Measurements from ENCODE around the gene ASCC1. TPM values are rescaled to one million over a fixed set of nuclear protein-coding genes. Genes with fewer than 3 reads are reported as not detected.

ASCC1 gene
- total RNA-seq, 1 experiment from 2014 or later = 15.7 TPM

DNA sequence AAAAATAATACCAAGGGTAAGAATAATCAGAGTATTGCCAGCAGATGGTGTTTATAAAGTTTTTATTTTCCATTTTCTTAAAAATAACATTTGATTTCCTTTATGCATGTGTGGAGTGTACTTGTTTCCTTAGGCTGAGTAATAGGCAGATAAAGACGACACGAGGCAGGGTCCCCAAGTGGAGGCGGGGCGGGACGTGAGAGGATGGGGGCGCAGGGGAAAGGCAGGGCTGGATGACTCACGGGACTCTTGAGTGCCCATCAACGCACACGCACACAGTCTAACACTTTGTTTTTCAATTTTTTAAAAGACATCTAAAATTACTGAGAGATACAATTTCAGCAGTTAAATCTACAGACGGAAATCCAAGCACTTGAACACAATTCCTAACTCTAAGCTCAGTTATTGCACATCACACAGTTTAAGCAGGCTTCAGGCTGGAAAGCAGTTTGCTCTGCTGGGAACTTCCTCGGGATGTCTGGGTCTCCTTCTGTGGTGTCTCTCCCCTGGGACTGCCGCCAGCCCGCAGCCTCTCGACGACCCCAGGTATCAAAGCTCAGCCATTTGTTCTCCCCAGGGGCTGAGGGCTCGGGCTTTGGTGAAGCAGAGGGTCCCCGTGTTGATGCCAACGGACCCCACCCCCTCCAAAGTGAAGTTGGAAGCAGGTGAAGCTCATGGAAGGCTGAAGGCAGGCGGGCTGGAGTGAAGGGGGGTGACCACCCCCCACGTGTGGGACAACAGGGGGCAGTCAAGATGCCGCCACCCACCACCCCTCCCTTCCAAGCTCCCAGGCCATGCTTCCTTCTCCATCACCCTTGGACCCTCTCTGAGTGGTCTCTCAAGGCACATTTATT lies 156.9 kb downstream of the ASCC1 start:
- ChIA-PET CTCF (interaction anchor here (1.0 kb wide), 1 partner anchor 11 kb away, joined by 3 read pairs; no protein-coding TSS in a partner anchor), POLR2A (ENCODE audit: unreplicated experiment) (no interaction called here)
- Histone ChIP-seq H3K27me3 (ENCODE audit: low read length) (no peaks in the 10 kb centered on the region), H3K36me3 (ENCODE audit: low read depth, low read length) (no peaks in the 10 kb centered on the region), H3K9me2 (replicated peaks; ENCODE audit: low read length) (no peaks in the 10 kb centered on the region), H3K4me3 (ENCODE audit: low read length) (no peak overlapping the region), H3K79me2 (ENCODE audit: low read length) (no peaks in the 10 kb centered on the region), H3K4me2 (ENCODE audit: low read length) (no peak overlapping the region), H3K4me1 (ENCODE audit: insufficient read depth, low read length) (peaks cover 8% of the 10 kb centered on the region), H3K27ac (ENCODE audit: low read length) (no peak overlapping the region), H2AFZ (ENCODE audit: low read length) (no peak overlapping the region), H3F3A (ENCODE audit: low read length, unreplicated experiment) (no peaks in the 10 kb centered on the region), H4K20me1 (ENCODE audit: low read length) (no peaks in the 10 kb centered on the region), H3K9ac (ENCODE audit: low read length) (no peak overlapping the region), H3K9me3 (ENCODE audit: low read length) (no peaks in the 10 kb centered on the region)
- intact Hi-C loops (cut with micrococcal nuclease) = no loop called here
- TF ChIP-seq, protein P1, sequence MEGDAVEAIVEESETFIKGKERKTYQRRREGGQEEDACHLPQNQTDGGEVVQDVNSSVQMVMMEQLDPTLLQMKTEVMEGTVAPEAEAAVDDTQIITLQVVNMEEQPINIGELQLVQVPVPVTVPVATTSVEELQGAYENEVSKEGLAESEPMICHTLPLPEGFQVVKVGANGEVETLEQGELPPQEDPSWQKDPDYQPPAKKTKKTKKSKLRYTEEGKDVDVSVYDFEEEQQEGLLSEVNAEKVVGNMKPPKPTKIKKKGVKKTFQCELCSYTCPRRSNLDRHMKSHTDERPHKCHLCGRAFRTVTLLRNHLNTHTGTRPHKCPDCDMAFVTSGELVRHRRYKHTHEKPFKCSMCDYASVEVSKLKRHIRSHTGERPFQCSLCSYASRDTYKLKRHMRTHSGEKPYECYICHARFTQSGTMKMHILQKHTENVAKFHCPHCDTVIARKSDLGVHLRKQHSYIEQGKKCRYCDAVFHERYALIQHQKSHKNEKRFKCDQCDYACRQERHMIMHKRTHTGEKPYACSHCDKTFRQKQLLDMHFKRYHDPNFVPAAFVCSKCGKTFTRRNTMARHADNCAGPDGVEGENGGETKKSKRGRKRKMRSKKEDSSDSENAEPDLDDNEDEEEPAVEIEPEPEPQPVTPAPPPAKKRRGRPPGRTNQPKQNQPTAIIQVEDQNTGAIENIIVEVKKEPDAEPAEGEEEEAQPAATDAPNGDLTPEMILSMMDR (conservative IDR thresholded peaks at IDR 0.05; ENCODE audit: low read depth, low read length) = no peak
- no peak for TF ChIP-seq EZH2 (IDR thresholded peaks at IDR 0.05; ENCODE audit: low read length, unreplicated experiment)
- TF ChIP-seq EZH2phosphoT487 (IDR thresholded peaks at IDR 0.05; ENCODE audit: borderline replicate concordance, low read length) = no peak
- BruUV-seq (replicated peaks) = no TSS peak
- ATAC-seq (no peak), DNase-seq (no peak)

DNA sequence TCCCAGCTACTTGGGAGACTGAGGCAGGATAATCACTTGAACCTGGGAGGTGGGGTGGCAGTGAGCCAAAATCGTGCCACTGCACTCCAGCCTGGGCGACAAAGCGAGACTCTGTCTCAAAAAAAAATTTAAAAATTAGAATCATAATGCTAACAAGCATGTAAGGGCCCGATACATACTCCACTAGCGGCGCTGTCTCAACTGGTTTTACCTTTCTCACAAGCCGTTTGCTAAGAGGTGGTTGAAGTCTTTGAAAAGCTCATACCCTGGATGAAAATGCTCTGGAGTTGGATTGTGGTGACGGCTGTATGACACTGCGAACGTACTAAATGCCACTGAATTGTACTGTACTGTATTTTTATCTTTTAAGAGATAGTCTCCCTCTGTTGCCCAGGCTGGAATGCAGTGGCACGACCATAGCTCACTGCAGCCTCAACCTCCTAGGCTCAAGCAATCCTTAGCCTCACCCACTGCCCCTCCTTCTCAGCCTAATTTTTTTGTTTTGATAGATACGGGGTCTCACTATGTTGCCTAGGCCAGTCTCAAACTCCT lies 157.7 kb downstream of the ASCC1 start:
- Histone ChIP-seq H3K9ac (ENCODE audit: low read length) (no peak overlapping the region), H3K9me2 (replicated peaks; ENCODE audit: low read length) (no peaks in the 10 kb centered on the region), H2AFZ (ENCODE audit: low read length) (no peak overlapping the region), H3K27ac (ENCODE audit: low read length) (no peak overlapping the region), H3K4me1 (ENCODE audit: insufficient read depth, low read length) (peaks cover 2% of the 10 kb centered on the region), H4K20me1 (ENCODE audit: low read length) (no peaks in the 10 kb centered on the region), H3K9me3 (ENCODE audit: low read length) (no peaks in the 10 kb centered on the region), H3K4me3 (ENCODE audit: low read length) (no peak overlapping the region), H3F3A (ENCODE audit: low read length, unreplicated experiment) (no peaks in the 10 kb centered on the region), H3K27me3 (ENCODE audit: low read length) (no peaks in the 10 kb centered on the region), H3K4me2 (ENCODE audit: low read length) (no peak overlapping the region), H3K36me3 (ENCODE audit: low read depth, low read length) (no peaks in the 10 kb centered on the region), H3K79me2 (ENCODE audit: low read length) (no peaks in the 10 kb centered on the region)
- no peak for DNase-seq
- no peak for ATAC-seq
- TF ChIP-seq EZH2phosphoT487 (IDR thresholded peaks at IDR 0.05; ENCODE audit: borderline replicate concordance, low read length) (no peak), EZH2 (IDR thresholded peaks at IDR 0.05; ENCODE audit: low read length, unreplicated experiment) (no peak)
- TF ChIP-seq, protein P1 (conservative IDR thresholded peaks at IDR 0.05; ENCODE audit: low read depth, low read length) = no peak
- no TSS peak for BruUV-seq (replicated peaks)
- ChIA-PET POLR2A (ENCODE audit: unreplicated experiment) (no interaction called here), CTCF (no interaction called here)
- intact Hi-C loops (cut with micrococcal nuclease) = no loop called here

All from PC-3 (cell line).